Neural crest cell (in vitro differentiated cells): Measurements from ENCODE around the gene ABCA8. TPM values are rescaled to one million over a fixed set of nuclear protein-coding genes. Genes with fewer than 3 reads are reported as not detected.
A peak's percentile ranks its signal among the peaks of the same experiment; 100 is the strongest.

ENCODE experiments used
- DNase-seq: peaks from one replicate; pipeline ENCODE4 v3.0.0; 2021; ENCODE audit warnings: low read depth, mixed read lengths, low spot score
- H3K27ac Mint-ChIP-seq: one replicate; pipeline ENCODE4 v1.8.0; 2021; ENCODE audit warnings: mild to moderate bottlenecking, mixed read lengths; ENCODE audit not compliant: unreplicated experiment
- H3K27me3 Mint-ChIP-seq: 2 replicates; pipeline ENCODE4 v1.8.0; 2021; ENCODE audit warnings: low read depth, mild to moderate bottlenecking, mixed read lengths
- H3K36me3 Mint-ChIP-seq: 2 replicates; pipeline ENCODE4 v1.8.0; 2021; ENCODE audit warnings: low read depth, mild to moderate bottlenecking, mixed read lengths
- H3K4me1 Mint-ChIP-seq: 2 replicates; pipeline ENCODE4 v1.8.0; 2021; ENCODE audit warnings: mixed read lengths
- H3K4me3 Mint-ChIP-seq: one replicate; pipeline ENCODE4 v1.8.0; 2021; ENCODE audit warnings: mild to moderate bottlenecking, mixed read lengths
- H3K9me3 Mint-ChIP-seq: 2 replicates; pipeline ENCODE4 v1.8.0; 2021; ENCODE audit warnings: mixed read lengths
- CTCF ChIP-seq: fragments of 200-600 bp; sonication (generic); conservative IDR thresholded peaks from 2 replicates; pipeline ENCODE4 v1.5.0; 2021; ENCODE audit warnings: antibody characterized with exemption, mild to moderate bottlenecking
- total RNA-seq: library from RNA; stranded (reverse); gene quantifications from 2 replicates; pipeline ENCODE4 v1.2.1, GENCODE V29; 2021

ABCA8 gene
- total RNA-seq, 1 donor from 2014 or later, result 12.1 TPM

GRCh38 chr17:68927516-68927915 is 27.7 kb downstream of the ABCA8 start:
- H3K4me1 Mint-ChIP-seq, result peaks cover 27% of the 10 kb centered on the region
- no peak for TF ChIP-seq CTCF
- peaks cover 5% of the 10 kb centered on the region for H3K36me3 Mint-ChIP-seq
- DNase-seq, result no peak
- H3K27me3 Mint-ChIP-seq, result no peaks in the 10 kb centered on the region
- H3K27ac Mint-ChIP-seq, result no peak overlapping the region
- H3K4me3 Mint-ChIP-seq, result no peak overlapping the region
- H3K9me3 Mint-ChIP-seq, result peaks cover 5% of the 10 kb centered on the region

- Mint-ChIP-seq H3K4me3 (no peak overlapping the region), H3K4me1 (peaks cover 17% of the 10 kb centered on the region), H3K9me3 (peaks cover under 1% of the 10 kb centered on the region), H3K36me3 (peaks cover under 1% of the 10 kb centered on the region), H3K27me3 (no peaks in the 10 kb centered on the region), H3K27ac (no peak overlapping the region)
- no peak for DNase-seq
- TF ChIP-seq CTCF, result no peak
These were observed 30.1 kb downstream of the ABCA8 start for GRCh38 chr17:68924793-68925720.

- Mint-ChIP-seq H3K36me3 (peaks cover 41% of the 10 kb centered on the region), H3K4me3 (no peak overlapping the region), H3K27me3 (no peaks in the 10 kb centered on the region), H3K4me1 (peaks cover 32% of the 10 kb centered on the region), H3K27ac (no peak overlapping the region), H3K9me3 (peaks cover 24% of the 10 kb centered on the region)
- no peak for DNase-seq
- TF ChIP-seq CTCF, result no peak
These were observed 44.3 kb downstream of the ABCA8 start for GRCh38 chr17:68910789-68911431.

GRCh38 chr17:68910251-68910705 is 44.9 kb downstream of the ABCA8 start:
- H3K9me3 Mint-ChIP-seq, result peaks cover 18% of the 10 kb centered on the region
- H3K27ac Mint-ChIP-seq, result peak overlapping the region; percentile 24
- H3K4me1 Mint-ChIP-seq, result peaks cover 35% of the 10 kb centered on the region
- H3K27me3 Mint-ChIP-seq, result no peaks in the 10 kb centered on the region
- no peak for DNase-seq
- peaks cover 35% of the 10 kb centered on the region for H3K36me3 Mint-ChIP-seq
- no peak overlapping the region for H3K4me3 Mint-ChIP-seq
- no peak for TF ChIP-seq CTCF

GRCh38 chr17:68909066-68909465 is 46.1 kb downstream of the ABCA8 start:
- Mint-ChIP-seq H3K4me3 (no peak overlapping the region), H3K27ac (peak overlapping the region; percentile 69), H3K36me3 (peaks cover 24% of the 10 kb centered on the region), H3K27me3 (no peaks in the 10 kb centered on the region), H3K9me3 (peaks cover 11% of the 10 kb centered on the region), H3K4me1 (peaks cover 46% of the 10 kb centered on the region)
- TF ChIP-seq CTCF, result no peak
- DNase-seq, result no peak
